ENCODE data around the gene PELI1. TPM values are rescaled to one million over a fixed set of nuclear protein-coding genes. Genes with fewer than 3 reads are reported as not detected.

The PELI1 gene
- total RNA-seq, 1 experiment from 2014 or later, result 53.5 TPM

DNA sequence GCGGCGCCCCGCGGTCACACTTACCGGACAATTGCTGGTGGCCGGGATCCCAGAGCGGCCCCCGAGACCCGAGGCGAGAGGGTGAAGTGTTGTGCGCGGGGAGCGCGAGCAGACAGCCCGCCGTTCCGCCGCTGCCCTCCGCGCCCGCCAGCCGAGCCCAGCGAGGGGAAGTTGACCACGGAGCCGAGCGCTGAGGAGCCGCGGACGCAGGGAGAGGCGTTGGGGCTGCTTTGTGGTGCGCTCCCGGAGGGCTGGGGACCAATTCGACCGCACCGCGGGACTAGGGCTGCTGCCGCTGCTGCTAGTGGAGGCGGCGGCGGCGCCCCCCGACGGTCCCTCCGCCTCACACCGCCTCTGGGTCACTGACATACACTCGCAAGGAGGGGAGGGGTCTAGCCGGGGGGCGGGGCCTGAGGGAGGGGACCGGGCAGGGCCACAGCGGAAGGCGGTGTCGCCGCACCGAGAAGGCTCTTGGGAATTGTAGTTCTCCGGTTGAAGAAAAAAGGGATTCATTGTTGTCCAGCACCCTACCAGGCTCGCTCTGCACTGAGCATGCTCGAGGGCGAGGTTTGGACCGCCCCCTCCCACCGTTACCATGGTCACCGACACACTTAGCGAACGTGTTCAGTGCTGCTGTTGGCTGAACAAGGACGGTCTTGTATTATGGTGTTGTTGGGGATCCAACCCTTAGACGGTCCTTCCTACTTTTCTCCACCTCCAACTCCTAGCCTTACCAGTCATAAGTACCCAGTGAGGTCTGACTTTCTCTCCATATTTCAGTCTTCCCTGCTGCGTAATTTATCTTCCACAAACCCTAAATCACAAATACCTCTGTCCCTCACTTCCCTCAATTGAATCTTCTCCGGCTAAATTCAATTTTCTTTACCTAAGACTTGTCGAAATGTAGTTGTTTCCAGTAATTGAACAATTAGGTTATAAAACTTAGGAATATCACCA, at the start of gene PELI1 (continued):
- no peak for TF ChIP-seq JAZF1 (CRISPR knock-in tag; IDR thresholded peaks at IDR 0.05)
- TF ChIP-seq MXD4 (CRISPR knock-in tag; IDR thresholded peaks at IDR 0.05; ENCODE audit: borderline replicate concordance), result no peak
- TF ChIP-seq GRHL2 (CRISPR knock-in tag; IDR thresholded peaks at IDR 0.05; ENCODE audit: insufficient replicate concordance, severe bottlenecking), result no peak
- TF ChIP-seq NFATC4 (CRISPR knock-in tag; IDR thresholded peaks at IDR 0.05), result no peak
- TF ChIP-seq ETV6 (CRISPR knock-in tag; IDR thresholded peaks at IDR 0.05), result peak; percentile 71; the same call in 1 of the 2 replicates
- TF ChIP-seq ZNF138 (CRISPR knock-in tag; conservative IDR thresholded peaks at IDR 0.05), result no peak
- TF ChIP-seq SMAD3 (CRISPR knock-in tag; IDR thresholded peaks at IDR 0.05; ENCODE audit: borderline replicate concordance), result peak; percentile 64; the same call in 1 of the 2 replicates
- TF ChIP-seq ZBTB21 (CRISPR knock-in tag; IDR thresholded peaks at IDR 0.05; ENCODE audit: borderline replicate concordance), result 0 out of 2 replicates have a peak, but pooled peaks have one; percentile 24
- TF ChIP-seq RORB (CRISPR knock-in tag; IDR thresholded peaks at IDR 0.05), result no peak
- no peak for TF ChIP-seq SOX15 (CRISPR knock-in tag; IDR thresholded peaks at IDR 0.05)
- TF ChIP-seq SP1 (CRISPR knock-in tag; conservative IDR thresholded peaks at IDR 0.05), result peak; percentile 47; the same call in 1 of the 2 replicates
- no peak for TF ChIP-seq ZNF219 (CRISPR knock-in tag; IDR thresholded peaks at IDR 0.05; ENCODE audit: borderline replicate concordance)
- TF ChIP-seq PREB (CRISPR knock-in tag; IDR thresholded peaks at IDR 0.05; ENCODE audit: borderline replicate concordance), result no peak
- TF ChIP-seq ARID4B (CRISPR knock-in tag; IDR thresholded peaks at IDR 0.05; ENCODE audit: borderline replicate concordance), result peak; percentile 64; the same call in 1 of the 2 replicates
- TF ChIP-seq CDX4 (CRISPR knock-in tag; IDR thresholded peaks at IDR 0.05; ENCODE audit: borderline replicate concordance), result no peak
- no peak; the same call in 1 of the 2 replicates for TF ChIP-seq FOXP1 (CRISPR knock-in tag; IDR thresholded peaks at IDR 0.05; ENCODE audit: borderline replicate concordance)
- peak; percentile 82; the same call in 1 of the 2 replicates for TF ChIP-seq JUN (CRISPR knock-in tag; IDR thresholded peaks at IDR 0.05)
- TF ChIP-seq GABPB1 (CRISPR knock-in tag; IDR thresholded peaks at IDR 0.05), result peak; percentile 52
- no peak for TF ChIP-seq ELF4 (CRISPR knock-in tag; IDR thresholded peaks at IDR 0.05; ENCODE audit: low read depth)
- TF ChIP-seq IRF1 (CRISPR knock-in tag; IDR thresholded peaks at IDR 0.05), result peak; percentile 72; the same call in 1 of the 2 replicates

Data from WTC11 (cell line).